K562 (cell line): ENCODE data around the gene ACVR2B. TPM values are rescaled to one million over a fixed set of nuclear protein-coding genes. Genes with fewer than 3 reads are reported as not detected.
A peak's percentile ranks its signal among the peaks of the same experiment; 100 is the strongest.

Source experiments
- ATAC-seq: fragments of 200-7000 bp; cut with Tn5 transposase; 3 replicates; pipeline ENCODE4 v1.9.1; 2020; ENCODE audit warnings: moderate library complexity
- BruUV-seq: library from RNA; stranded (reverse); fragments of 400-500 nt; replicated peaks from 2 replicates; lab custom pipeline; 2021; lab: Mats Ljungman, UMichigan
- CTCF ChIA-PET: fragments of 300-600 bp; formaldehyde crosslinking; extraction: SDS; loops from one replicate; lab custom pipeline; 2021; ENCODE audit warnings: low intra/inter-chr PET ratio; lab: Yijun Ruan, JAX
- POLR2A ChIA-PET: fragments of 300-600, 350-650 bp; sonication (Branson Sonifier 250); formaldehyde crosslinking; extraction: SDS; loops from one replicate; lab custom pipeline; 2021; ENCODE audit warnings: antibody characterized with exemption, inconsistent platforms; lab: Yijun Ruan, JAX
- DNase-seq, 4 experiments: peaks; one replicate each; pipeline versions ENCODE4 v3.0.0 to v3.0.0-alpha.2; 2011 to 2018; ENCODE audit warnings: low spot score in 3 of 4, mixed read lengths in 3 of 4; ENCODE audit errors: extremely low read depth in 1 of 4
- FAIRE-seq: peaks from 2 replicates; lab custom pipeline; 2011; peaks lifted over from hg19 to GRCh38; lab: Jason Lieb, UNC
- H2AFZ ChIP-seq: 2 replicates; pipeline ENCODE4 v1.6.0; 2011; ENCODE audit warnings: low read depth, low read length, control low read depth, inconsistent platforms
- H3K27ac ChIP-seq: fragments of 200-600 bp; 3 replicates; pipeline ENCODE4 v1.8.0; 2011; ENCODE audit warnings: low read depth, mild to moderate bottlenecking, control low read depth, inconsistent platforms, low read length, moderate library complexity, mixed read lengths; ENCODE audit errors: extremely low read depth
- H3K27me3 ChIP-seq, 2 experiments: fragments of 300-600 bp in 1 of 2; 2 replicates in 1 of 2; 3 replicates in 1 of 2; pipeline versions ENCODE4 v1.6.0 to v1.8.0; 2011; ENCODE audit warnings: inconsistent platforms in 2 of 2, low read length in 2 of 2, mild to moderate bottlenecking in 1 of 2, mixed read lengths in 1 of 2, moderate library complexity in 1 of 2; ENCODE audit not compliant: control insufficient read depth in 2 of 2, insufficient read depth in 2 of 2
- H3K36me3 ChIP-seq: fragments of 300-600 bp; 3 replicates; pipeline ENCODE4 v1.8.0; 2011; ENCODE audit warnings: mild to moderate bottlenecking, low read length, inconsistent platforms; ENCODE audit not compliant: control insufficient read depth, insufficient read depth
- H3K4me1 ChIP-seq, 2 experiments: fragments of 200-600 bp in 1 of 2; replicated peaks in 1 of 2; 2 replicates in 1 of 2; 3 replicates in 1 of 2; pipeline versions ENCODE4 v1.5.1 to v1.8.0; 2011; ENCODE audit warnings: inconsistent platforms in 2 of 2, low read length in 2 of 2, mild to moderate bottlenecking in 1 of 2, mixed read lengths in 1 of 2, moderate library complexity in 1 of 2; ENCODE audit not compliant: control insufficient read depth in 2 of 2, insufficient read depth in 2 of 2
- H3K4me2 ChIP-seq: 2 replicates; pipeline ENCODE4 v1.6.1; 2011; ENCODE audit warnings: low read length, control low read depth, inconsistent platforms, mixed read lengths; ENCODE audit not compliant: insufficient read depth
- H3K4me3 ChIP-seq: fragments of 200-600 bp; sonication (generic), shearing (Covaris generic); 2 replicates; pipeline ENCODE4 v1.5.1; 2016; ENCODE audit warnings: control low read depth, inconsistent platforms
- H3K79me2 ChIP-seq: fragments of 200-600 bp; 3 replicates; pipeline ENCODE4 v1.8.0; 2011; ENCODE audit warnings: low read length, inconsistent platforms; ENCODE audit not compliant: control insufficient read depth, insufficient read depth
- H3K9ac ChIP-seq, 2 experiments: 2 replicates each; pipeline versions ENCODE4 v1.6.0 to v1.6.1; 2011; ENCODE audit warnings: low read depth in 2 of 2, low read length in 2 of 2, control low read depth in 1 of 2, inconsistent platforms in 1 of 2, mild to moderate bottlenecking in 1 of 2, mixed read lengths in 1 of 2; ENCODE audit not compliant: insufficient read depth in 1 of 2
- H3K9me1 ChIP-seq: one replicate; pipeline ENCODE4 v1.6.0; 2011; ENCODE audit warnings: inconsistent platforms, mild to moderate bottlenecking, low read length, moderate library complexity; ENCODE audit not compliant: control insufficient read depth, insufficient read depth
- H3K9me3 ChIP-seq: replicated peaks from 2 replicates; pipeline ENCODE4 v1.5.1; 2011; ENCODE audit warnings: low read depth, low read length, inconsistent platforms; ENCODE audit not compliant: control insufficient read depth, insufficient read depth
- H4K20me1 ChIP-seq: replicated peaks from 2 replicates; pipeline ENCODE4 v1.6.1; 2011; ENCODE audit warnings: low read length, inconsistent platforms, mixed read lengths; ENCODE audit not compliant: control insufficient read depth, insufficient read depth
- CEBPG ChIP-seq, 3 experiments: fragments of 200-800 bp in 1 of 3; sonication (Bioruptor generic) in 1 of 3; sonication (generic) in 1 of 3; formaldehyde crosslinking in 1 of 3; IDR thresholded peaks in 2 of 3; conservative IDR thresholded peaks in 1 of 3; 2 replicates each; pipeline versions ENCODE4 v1.6.1 to v1.8.0; 2016 to 2022; ENCODE audit warnings: missing compliant biosample characterization in 2 of 3, missing genetic modification characterization in 2 of 3, mild to moderate bottlenecking in 1 of 3, missing genetic modification reagents in 1 of 3
- HMG20A ChIP-seq: fragments of 450-650 bp; formaldehyde crosslinking; conservative IDR thresholded peaks from 2 replicates; pipeline ENCODE4 v1.4.0; 2020; ENCODE audit warnings: mild to moderate bottlenecking, mixed read lengths
- NR2C2 ChIP-seq, 2 experiments: fragments of 200-800 bp in 1 of 2; sonication (Bioruptor generic) in 1 of 2; sonication (generic) in 1 of 2; formaldehyde crosslinking in 1 of 2; IDR thresholded peaks; 2 replicates each; pipeline versions ENCODE4 v1.6.1 to v1.8.0; 2016 to 2022; ENCODE audit warnings: mild to moderate bottlenecking in 1 of 2, missing compliant biosample characterization in 1 of 2, missing genetic modification characterization in 1 of 2, missing genetic modification reagents in 1 of 2
- POLR2H ChIP-seq: IDR thresholded peaks from 2 replicates; pipeline ENCODE4 v1.6.1; 2016; ENCODE audit warnings: missing genetic modification characterization, low read depth, mild to moderate bottlenecking, control low read depth, missing compliant biosample characterization, moderate library complexity
- RBFOX2 ChIP-seq: fragments of 200-400 bp; formaldehyde crosslinking; IDR thresholded peaks from 2 replicates; pipeline ENCODE4 v1.6.1; 2017; ENCODE audit warnings: low read depth, mild to moderate bottlenecking, low read length, moderate library complexity
- SPI1 ChIP-seq: IDR thresholded peaks from 2 replicates; pipeline ENCODE4 v1.6.1; 2011; ENCODE audit warnings: low read depth, low read length, control low read depth, borderline replicate concordance
- TEAD2 ChIP-seq: fragments of 450-650 bp; IDR thresholded peaks from 2 replicates; pipeline ENCODE4 v1.6.1; 2016; ENCODE audit warnings: missing genetic modification characterization, control low read depth, missing compliant biosample characterization
- ZBTB1 ChIP-seq: sonication (generic); formaldehyde crosslinking; IDR thresholded peaks from 2 replicates; pipeline ENCODE4 v1.8.1; 2023; ENCODE audit warnings: missing genetic modification reagents, low read depth, mild to moderate bottlenecking, borderline replicate concordance
- WGBS: fragments of 100-300 bp; shearing (Covaris generic); methylation state at CpG from one replicate; pipeline ENCODE4 v1.1.6; 2016; ENCODE audit warnings: low coverage, mixed read lengths; ENCODE audit not compliant: insufficient coverage; ENCODE audit errors: missing lambda C conversion rate; 5-methylcytosine and 5-hydroxymethylcytosine counted together
- in situ Hi-C: fragments of 300-500 bp; cut with MboI; formaldehyde crosslinking; loops from 4 replicates; pipeline ENCODE4 v1.15.0; 2018; ENCODE audit warnings: inconsistent platforms, mixed read lengths
- intact Hi-C: fragments of 100-400 bp; cut with micrococcal nuclease; formaldehyde crosslinking; loops from 2 replicates; pipeline ENCODE4 v1.14.2; 2022
- polyA plus RNA-seq, 8 experiments: library from polyadenylated mRNA; depleted of rRNA in 4 of 8; stranded (reverse) in 5 of 8; unstranded in 3 of 8; fragments of >200 nt; fragmentation: Nextera tagmentation in 2 of 8; fragmentation: Illumina TruSeq in 1 of 8; extraction: Ambion mirVana in 2 of 8; extraction: Trizol in 1 of 8; gene quantifications; 2 replicates each; pipeline versions ENCODE4 v1.2.1 to v1.2.3, GENCODE V29; 2011 to 2014; ENCODE audit warnings: inconsistent platforms in 1 of 8, missing spikeins in 1 of 8
- total RNA-seq, 7 experiments: library from RNA; depleted of rRNA in 6 of 7; stranded (reverse); fragments of >200 nt in 6 of 7; fragmentation: Illumina TruSeq in 2 of 7; extraction: Trizol in 2 of 7; gene quantifications; 2 replicates each; pipeline versions ENCODE4 v1.2.1 to v1.2.3, GENCODE V29; 2011 to 2021; ENCODE audit warnings: low replicate concordance in 1 of 7
- TF ChIP-seq, protein P1 (sequence below), 3 experiments: IDR thresholded peaks in 2 of 3; conservative IDR thresholded peaks in 1 of 3; 2 replicates each; pipeline ENCODE4 v1.5.1; 2011 to 2012; ENCODE audit warnings: low read length in 3 of 3, mild to moderate bottlenecking in 3 of 3, control low read depth in 2 of 3, improper control_type of control experiment in 1 of 3, inconsistent platforms in 1 of 3, low read depth in 1 of 3, mixed read lengths in 1 of 3, moderate library complexity in 1 of 3; ENCODE audit not compliant: insufficient read depth in 2 of 3
- TF ChIP-seq, protein P2 (sequence below), 3 experiments: fragments of 200-800 bp in 1 of 3; fragments of 250-450 bp in 1 of 3; fragments of 450-650 bp in 1 of 3; sonication (Bioruptor Pico) in 1 of 3; sonication (Bioruptor generic) in 1 of 3; formaldehyde crosslinking in 1 of 3; IDR thresholded peaks; 2 replicates each; pipeline versions ENCODE4 v1.6.1 to v1.8.0; 2016 to 2022; ENCODE audit warnings: mild to moderate bottlenecking in 2 of 3, missing genetic modification characterization in 2 of 3, missing compliant biosample characterization in 1 of 3, moderate library complexity in 1 of 3
- TF ChIP-seq, protein P3 (sequence below): sonication (generic); formaldehyde crosslinking; IDR thresholded peaks from 2 replicates; pipeline ENCODE4 v1.8.0; 2022; ENCODE audit warnings: missing genetic modification reagents, mild to moderate bottlenecking, borderline replicate concordance

ACVR2B gene
- total and polyA plus RNA-seq, 9 of the 15 experiments (the other 6 are each of a cell fraction or from before 2014, with no cell fraction given): 1.8 to 23.7 (median 7.1) TPM

DNA sequence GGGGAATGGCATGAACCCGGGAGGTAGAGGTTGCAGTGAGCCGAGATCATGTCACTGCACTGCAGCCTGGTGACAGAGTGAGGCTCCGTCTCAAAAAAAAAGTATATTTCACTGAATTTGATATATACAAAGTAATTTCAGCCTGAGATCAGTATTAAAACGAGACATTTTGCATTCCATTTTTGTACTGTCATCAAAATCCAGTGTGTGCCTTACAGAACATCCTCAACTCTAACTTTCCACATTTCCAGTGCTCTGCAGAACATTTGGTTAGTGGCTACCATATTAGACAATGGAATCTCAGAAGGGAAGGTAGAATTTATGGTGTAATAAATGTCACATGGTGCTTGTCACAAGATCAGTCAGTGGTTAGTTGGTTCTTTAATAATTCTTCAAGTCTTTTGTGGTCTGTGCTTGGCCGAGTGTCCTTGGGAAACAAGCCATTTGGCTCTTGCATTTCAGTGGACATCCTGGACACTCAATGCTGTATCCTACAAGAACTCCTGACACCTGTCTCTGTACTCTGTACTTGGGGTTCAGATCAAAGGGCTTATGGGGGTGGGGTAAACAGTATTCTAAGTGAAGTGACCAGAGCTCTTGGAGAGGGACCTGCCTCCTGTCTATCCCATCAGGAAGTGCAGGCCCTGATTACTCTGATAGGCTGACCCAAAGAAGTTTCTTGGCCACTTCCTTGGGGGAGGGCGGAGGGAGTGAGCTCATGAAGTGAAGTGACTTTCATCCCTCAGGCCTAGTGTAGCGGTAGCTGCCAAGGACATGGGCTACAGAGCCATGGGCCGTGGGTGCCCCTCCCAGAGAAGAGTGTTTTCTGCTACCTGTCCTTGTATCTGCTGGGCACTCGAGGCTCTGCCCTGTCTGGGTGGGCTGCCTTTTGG lies 3.7 kb downstream of the ACVR2B start:
- peak overlapping the region in 1 of 2 experiments; percentile 49; a peak in 1 of 4 replicates for H3K9ac ChIP-seq
- peak; percentile 48 to 58 (median 55) for DNase-seq
- H3K4me3 ChIP-seq: no peak overlapping the region
- H4K20me1 ChIP-seq: peaks cover 41% of the 10 kb centered on the region
- CTCF ChIA-PET: no interaction called here
- 54% methylated on average over 9 of the region's 9 CpGs for WGBS
- no peaks in the 10 kb centered on the region for H3K9me3 ChIP-seq
- intact Hi-C loops (no loop called here), in situ Hi-C loops (no loop called here)
- BruUV-seq: no TSS peak
- H2AFZ ChIP-seq: no peak overlapping the region
- POLR2A ChIA-PET: interaction anchor here (0.5 to 0.7 kb wide), 2 partner anchors 32 to 447 kb away, joined by 3 read pairs; no protein-coding TSS in a partner anchor
- FAIRE-seq: no peak
- peaks cover 27 to 38% of the 10 kb centered on the region in 2 experiments for H3K4me1 ChIP-seq
- H3K27me3 ChIP-seq: no peaks in the 10 kb centered on the region
- ATAC-seq: peak; percentile 7
- no peak overlapping the region for H3K27ac ChIP-seq
- H3K36me3 ChIP-seq: no peaks in the 10 kb centered on the region
- H3K9me1 ChIP-seq: peaks cover 5% of the 10 kb centered on the region
- peak overlapping the region; percentile 4; the same call in 1 of the 2 replicates for H3K4me2 ChIP-seq
- peaks cover 61% of the 10 kb centered on the region for H3K79me2 ChIP-seq
- TF ChIP-seq POLR2H (tag) (no peak), NR2C2 (CRISPR knock-in tag; IDR thresholded peaks at IDR 0.05) (0 out of 2 replicates have a peak, but pooled peaks have one; percentile 31), NR2C2 (tag; IDR thresholded peaks at IDR 0.05) (no peak; the same call in 1 of the 2 replicates), ZBTB1 (no peak), HMG20A (CRISPR knock-in tag) (no peak), RBFOX2 (no peak), TEAD2 (tag) (no peak), SPI1 (peak; percentile 8; the same call in 1 of the 2 replicates), CEBPG (CRISPR knock-in tag; IDR thresholded peaks at IDR 0.05) (no peak), CEBPG (tag; conservative IDR thresholded peaks at IDR 0.05 in 1 of 2, IDR thresholded peaks at IDR 0.05 in 1 of 2) (no peak)
- TF ChIP-seq, protein P1, sequence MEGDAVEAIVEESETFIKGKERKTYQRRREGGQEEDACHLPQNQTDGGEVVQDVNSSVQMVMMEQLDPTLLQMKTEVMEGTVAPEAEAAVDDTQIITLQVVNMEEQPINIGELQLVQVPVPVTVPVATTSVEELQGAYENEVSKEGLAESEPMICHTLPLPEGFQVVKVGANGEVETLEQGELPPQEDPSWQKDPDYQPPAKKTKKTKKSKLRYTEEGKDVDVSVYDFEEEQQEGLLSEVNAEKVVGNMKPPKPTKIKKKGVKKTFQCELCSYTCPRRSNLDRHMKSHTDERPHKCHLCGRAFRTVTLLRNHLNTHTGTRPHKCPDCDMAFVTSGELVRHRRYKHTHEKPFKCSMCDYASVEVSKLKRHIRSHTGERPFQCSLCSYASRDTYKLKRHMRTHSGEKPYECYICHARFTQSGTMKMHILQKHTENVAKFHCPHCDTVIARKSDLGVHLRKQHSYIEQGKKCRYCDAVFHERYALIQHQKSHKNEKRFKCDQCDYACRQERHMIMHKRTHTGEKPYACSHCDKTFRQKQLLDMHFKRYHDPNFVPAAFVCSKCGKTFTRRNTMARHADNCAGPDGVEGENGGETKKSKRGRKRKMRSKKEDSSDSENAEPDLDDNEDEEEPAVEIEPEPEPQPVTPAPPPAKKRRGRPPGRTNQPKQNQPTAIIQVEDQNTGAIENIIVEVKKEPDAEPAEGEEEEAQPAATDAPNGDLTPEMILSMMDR (IDR thresholded peaks at IDR 0.05 in 2 of 3, conservative IDR thresholded peaks at IDR 0.05 in 1 of 3; ENCODE audit: insufficient read depth in 2 of 3, low read depth in 1 of 3, low read length in 3 of 3): peak in 1 of 3 experiments; percentile 17; a peak in 1 of 6 replicates
- TF ChIP-seq, protein P2, sequence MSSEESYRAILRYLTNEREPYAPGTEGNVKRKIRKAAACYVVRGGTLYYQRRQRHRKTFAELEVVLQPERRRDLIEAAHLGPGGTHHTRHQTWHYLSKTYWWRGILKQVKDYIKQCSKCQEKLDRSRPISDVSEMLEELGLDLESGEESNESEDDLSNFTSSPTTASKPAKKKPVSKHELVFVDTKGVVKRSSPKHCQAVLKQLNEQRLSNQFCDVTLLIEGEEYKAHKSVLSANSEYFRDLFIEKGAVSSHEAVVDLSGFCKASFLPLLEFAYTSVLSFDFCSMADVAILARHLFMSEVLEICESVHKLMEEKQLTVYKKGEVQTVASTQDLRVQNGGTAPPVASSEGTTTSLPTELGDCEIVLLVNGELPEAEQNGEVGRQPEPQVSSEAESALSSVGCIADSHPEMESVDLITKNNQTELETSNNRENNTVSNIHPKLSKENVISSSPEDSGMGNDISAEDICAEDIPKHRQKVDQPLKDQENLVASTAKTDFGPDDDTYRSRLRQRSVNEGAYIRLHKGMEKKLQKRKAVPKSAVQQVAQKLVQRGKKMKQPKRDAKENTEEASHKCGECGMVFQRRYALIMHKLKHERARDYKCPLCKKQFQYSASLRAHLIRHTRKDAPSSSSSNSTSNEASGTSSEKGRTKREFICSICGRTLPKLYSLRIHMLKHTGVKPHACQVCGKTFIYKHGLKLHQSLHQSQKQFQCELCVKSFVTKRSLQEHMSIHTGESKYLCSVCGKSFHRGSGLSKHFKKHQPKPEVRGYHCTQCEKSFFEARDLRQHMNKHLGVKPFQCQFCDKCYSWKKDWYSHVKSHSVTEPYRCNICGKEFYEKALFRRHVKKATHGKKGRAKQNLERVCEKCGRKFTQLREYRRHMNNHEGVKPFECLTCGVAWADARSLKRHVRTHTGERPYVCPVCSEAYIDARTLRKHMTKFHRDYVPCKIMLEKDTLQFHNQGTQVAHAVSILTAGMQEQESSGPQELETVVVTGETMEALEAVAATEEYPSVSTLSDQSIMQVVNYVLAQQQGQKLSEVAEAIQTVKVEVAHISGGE (CRISPR knock-in tag; IDR thresholded peaks at IDR 0.05): no peak
- TF ChIP-seq, protein P3, sequence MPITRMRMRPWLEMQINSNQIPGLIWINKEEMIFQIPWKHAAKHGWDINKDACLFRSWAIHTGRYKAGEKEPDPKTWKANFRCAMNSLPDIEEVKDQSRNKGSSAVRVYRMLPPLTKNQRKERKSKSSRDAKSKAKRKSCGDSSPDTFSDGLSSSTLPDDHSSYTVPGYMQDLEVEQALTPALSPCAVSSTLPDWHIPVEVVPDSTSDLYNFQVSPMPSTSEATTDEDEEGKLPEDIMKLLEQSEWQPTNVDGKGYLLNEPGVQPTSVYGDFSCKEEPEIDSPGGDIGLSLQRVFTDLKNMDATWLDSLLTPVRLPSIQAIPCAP (CRISPR knock-in tag): no peak
